Stimulated activated CD4-positive, alpha-beta T cell treated with anti-CD3 and anti-CD28 coated beads, Interleukin-4, amount 100 ng/mL, for 1 hour (primary cell): ENCODE measurements around the gene LRG1.

Source experiments
- DNase-seq: peaks from one replicate; pipeline ENCODE4 v3.0.0-alpha.2; 2020

LRG1 gene

DNA sequence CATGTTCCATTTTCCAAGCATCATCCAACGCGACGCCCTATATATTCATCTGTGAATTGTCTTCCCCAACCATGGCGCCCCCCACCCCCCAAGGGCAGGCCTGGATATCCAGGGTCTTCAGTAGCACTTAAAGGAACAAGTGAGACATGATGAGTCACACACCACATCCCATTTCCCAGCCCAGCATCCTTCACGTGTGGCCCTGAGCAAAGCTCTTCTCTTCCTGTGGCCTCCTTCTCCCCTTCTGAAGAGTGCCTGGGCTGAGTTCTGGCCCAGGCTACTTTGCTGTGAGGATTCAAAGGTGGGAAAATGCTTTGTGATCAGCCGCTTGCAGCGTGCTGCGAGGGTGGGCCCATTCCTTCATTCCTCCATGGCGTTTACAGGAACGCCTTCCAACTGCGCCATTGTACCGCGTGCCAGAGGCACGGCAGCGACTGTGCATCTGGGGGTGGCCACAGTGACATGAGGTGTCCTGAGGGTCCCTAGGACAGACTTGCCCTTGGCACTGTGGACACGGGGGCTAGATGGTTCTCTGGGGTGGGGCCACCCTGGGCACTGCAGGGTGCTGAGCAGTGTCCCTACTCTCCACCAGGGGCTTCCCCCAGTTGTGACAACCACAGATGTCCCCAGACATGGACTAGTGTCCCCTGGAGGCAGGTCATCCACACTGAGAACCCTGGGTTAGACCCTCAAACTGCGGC is 33.2 kb downstream of the LRG1 start:
- no peak for DNase-seq

DNA sequence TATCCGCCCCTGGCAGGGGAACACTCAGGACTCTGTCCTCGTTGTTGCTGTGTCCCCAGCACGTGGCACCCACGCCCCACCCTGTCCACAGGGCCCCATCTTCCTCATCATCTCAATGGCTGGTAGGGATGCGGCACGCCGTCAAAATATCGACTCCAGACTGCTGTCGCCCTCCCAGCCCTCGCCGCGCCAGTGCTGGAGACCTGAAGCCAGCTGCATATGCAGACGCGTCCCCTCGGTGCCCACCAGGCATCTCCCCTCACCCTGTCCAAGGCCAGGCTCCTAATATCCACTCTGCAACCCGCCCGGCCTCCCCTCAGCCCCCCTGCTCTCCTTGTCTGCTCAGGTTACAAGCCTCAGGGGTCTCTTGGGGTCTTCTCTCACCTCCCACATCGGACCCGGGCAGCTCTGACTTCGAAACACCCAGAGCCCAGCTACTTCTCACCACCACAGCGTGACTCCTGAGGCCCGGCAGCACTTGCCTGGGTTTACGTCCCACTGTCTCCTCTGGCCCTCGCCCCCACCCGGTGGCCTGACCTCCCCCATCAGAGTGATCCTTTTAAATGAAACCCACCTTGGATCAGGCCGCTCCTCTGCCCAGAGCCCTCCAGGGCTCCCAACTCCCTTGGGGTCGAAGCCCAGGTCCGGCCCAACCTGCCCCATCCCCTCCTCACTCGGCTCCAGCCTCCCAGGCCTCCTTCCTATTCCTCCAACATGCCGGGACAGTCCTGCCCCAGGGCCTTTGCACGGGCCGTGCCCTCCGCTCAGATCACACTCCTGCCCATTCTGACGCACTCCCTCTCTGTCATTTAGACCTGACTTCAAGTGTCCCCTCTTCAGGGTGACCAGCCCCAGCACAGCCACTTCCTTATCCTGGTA is 34.0 kb downstream of the LRG1 start:
- no peak for DNase-seq

DNA sequence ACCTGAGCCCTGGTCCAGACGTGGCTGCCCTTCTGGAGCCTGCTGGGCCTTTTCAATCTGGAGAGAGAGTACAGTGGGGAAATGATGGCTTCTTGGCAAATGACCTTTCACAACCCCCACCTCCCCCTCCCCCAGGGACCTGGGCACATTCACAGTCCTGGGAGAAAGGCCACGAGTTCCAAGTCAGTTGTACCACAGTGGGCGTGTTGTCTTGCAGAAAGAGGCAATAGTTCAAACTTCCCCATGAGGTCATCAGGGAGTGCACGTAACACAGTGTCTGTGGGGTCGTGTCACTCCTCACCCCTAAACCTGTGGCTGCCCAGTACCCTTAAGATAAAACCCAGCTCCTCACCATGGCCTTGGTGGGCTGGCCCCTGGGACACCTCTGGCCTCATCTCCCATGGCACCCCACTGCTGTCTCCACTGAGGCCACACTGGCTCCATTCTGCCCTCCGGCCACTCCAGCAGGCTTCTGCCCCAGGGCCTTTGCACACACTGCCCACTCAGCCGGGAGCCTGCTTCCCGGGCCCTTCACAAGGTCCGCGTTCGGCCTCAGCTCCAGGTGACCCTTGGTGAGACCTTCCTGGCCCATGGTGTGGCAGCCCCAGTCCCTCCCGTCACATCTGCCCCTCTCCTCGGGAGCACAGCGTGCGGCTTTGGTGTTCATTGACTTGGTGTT is 34.8 kb downstream of the LRG1 start:
- DNase-seq = no peak

DNA sequence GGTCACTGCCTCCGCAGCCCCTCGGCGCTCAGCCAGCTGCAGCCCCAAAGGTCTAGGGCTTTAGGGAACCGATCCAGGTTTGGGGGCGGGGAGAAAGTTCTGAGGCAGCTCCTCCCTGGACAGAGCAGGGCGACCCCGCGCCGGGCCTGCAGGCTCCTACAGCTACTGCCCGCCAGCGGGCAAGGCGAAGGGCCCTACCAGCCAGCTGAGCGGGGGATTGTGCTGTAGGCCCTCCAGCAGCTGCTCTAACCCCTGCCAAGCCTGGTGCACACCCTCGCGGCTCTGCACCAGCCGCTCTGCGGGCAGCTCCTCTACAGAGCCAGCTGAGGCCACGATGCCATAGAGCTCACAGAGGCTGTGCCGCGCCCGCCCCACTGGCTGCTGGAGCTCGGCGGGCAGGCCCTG is 35.5 kb downstream of the LRG1 start:
- DNase-seq = no peak

GRCh38 chr19:4503825-4504170 is 36.0 kb downstream of the LRG1 start:
- no peak for DNase-seq

- no peak for DNase-seq
These were observed 36.6 kb downstream of the LRG1 start for GRCh38 chr19:4503132-4503824.

DNA sequence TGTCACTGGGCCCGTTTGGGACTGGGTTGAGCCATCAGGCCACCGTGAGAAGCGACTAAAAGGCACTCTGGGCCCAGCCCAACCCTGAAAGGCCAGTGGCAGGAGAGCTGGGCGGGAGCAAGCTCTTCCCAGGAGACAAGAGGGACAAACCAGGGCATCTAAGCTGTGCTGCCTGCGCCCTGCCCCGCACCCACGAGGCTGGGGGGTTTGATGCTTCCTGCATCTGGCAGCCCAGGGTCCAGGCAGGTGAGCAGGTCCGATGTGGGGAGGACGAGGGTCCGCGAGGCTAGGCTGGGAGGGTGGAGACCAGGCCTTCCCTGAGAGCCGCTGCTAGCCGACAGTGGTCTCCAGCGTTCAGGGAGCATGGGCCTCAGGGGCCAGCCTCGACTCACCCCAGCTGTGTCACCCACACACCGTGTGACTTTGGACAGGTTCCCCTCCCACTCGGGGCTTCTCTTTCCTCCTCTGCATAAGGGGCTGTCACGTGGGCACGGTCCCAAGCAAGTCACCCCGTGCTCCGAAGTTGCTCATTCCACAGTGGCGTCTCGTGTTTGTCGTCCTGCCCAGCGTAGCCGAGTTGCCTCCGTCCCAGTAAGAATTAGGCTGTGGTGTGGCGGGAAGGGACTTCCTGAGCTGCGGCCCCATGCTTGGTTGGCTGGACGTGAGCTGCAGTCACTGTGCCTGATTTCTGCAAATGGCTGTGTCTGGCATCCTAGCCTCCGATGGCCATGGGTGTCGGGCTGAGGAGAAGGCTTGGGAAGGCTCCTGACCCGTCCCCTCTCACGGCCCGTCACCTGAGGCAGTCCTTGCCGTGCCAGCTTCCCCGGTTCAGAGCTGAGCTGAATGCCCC is 37.3 kb downstream of the LRG1 start:
- no peak for DNase-seq

DNA sequence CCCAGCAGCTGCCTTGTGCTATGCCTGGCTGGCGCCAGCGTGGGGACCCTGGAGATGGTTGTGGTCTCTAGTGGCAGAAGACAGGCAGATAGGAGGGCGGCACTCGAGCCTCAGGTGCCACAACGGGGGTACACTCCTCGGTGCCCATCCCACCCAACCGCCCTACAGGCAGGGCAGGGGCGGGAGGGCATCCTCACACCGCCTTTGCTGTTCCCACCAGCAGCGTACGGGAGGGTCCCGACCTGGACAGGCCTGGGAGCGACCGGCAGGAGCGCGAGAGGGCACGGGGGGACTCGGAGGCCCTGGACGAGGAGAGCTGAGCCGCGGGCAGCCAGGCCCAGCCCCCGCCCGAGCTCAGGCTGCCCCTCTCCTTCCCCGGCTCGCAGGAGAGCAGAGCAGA is 38.1 kb downstream of the LRG1 start:
- DNase-seq = no peak

GRCh38 chr19:4500841-4501591 is 38.8 kb downstream of the LRG1 start:
- DNase-seq = no peak

GRCh38 chr19:4499855-4500254 is 40.0 kb downstream of the LRG1 start:
- no peak for DNase-seq

DNA sequence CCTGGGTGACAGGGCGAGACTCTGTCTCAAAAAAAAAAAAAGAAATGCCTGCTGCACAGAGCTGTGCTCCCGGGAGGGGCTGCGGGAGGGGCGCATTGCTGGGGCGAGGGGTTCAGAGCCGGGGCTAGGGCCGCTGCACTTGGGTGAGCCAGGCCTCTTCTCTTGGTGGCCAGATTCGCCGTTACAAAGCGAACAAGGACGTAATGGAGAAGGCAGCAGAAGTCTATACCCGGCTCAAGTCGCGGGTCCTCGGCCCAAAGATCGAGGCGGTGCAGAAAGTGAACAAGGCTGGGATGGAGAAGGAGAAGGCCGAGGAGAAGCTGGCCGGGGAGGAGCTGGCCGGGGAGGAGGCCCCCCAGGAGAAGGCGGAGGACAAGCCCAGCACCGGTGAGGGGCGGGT is 40.5 kb downstream of the LRG1 start:
- DNase-seq = no peak

DNA sequence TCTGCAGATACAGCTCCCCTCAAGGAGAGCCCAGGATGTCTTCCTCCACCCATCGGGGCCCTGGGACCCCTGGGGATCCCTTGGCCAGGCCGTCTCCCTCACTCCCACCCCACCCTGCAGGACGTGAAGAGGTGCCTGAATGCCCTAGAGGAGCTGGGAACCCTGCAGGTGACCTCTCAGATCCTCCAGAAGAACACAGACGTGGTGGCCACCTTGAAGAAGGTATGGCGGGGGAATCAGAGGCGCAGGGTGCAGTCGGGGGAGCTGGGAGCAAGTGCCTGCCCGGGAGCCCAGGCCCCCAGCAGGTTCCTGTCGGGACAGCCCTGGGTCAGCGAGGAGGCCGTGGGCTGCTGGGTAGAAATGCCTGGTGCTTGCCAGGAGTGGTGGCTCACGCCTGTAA is 41.1 kb downstream of the LRG1 start:
- no peak for DNase-seq

DNA sequence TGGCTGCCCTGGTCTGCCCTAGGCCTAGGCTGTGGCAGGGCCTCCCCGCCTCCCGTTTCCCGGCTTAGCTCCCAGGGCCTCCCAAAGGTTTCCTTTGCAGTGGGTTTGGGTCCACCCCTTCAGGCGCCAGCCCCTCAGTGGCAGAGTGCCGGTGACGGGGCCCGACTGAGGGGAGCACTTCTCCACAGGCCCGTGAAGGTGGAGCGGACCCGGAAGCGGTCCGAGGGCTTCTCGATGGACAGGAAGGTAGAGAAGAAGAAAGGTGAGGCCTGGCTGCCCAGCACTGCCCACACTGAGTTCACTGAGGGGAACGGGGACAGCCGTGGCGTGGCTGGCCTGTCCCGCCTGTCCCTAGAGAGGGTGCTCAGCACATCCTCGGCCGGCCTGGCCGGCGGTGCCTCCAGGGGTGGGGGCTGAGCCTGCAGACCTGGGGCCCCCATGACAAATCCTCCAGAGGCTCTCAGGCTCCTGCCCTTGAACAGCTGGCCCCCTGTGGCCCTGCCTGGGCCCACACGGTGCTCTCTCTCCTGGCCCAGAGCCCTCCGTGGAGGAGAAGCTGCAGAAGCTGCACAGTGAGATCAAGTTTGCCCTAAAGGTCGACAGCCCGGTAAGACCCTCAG is 42.0 kb downstream of the LRG1 start:
- no peak for DNase-seq

GRCh38 chr19:4496304-4496703 is 43.5 kb downstream of the LRG1 start:
- DNase-seq = no peak

GRCh38 chr19:4495471-4495870 is 44.4 kb downstream of the LRG1 start:
- DNase-seq = no peak

GRCh38 chr19:4494691-4495064 is 45.2 kb downstream of the LRG1 start:
- no peak for DNase-seq

GRCh38 chr19:4493929-4494690 is 45.7 kb downstream of the LRG1 start:
- DNase-seq = no peak

DNA sequence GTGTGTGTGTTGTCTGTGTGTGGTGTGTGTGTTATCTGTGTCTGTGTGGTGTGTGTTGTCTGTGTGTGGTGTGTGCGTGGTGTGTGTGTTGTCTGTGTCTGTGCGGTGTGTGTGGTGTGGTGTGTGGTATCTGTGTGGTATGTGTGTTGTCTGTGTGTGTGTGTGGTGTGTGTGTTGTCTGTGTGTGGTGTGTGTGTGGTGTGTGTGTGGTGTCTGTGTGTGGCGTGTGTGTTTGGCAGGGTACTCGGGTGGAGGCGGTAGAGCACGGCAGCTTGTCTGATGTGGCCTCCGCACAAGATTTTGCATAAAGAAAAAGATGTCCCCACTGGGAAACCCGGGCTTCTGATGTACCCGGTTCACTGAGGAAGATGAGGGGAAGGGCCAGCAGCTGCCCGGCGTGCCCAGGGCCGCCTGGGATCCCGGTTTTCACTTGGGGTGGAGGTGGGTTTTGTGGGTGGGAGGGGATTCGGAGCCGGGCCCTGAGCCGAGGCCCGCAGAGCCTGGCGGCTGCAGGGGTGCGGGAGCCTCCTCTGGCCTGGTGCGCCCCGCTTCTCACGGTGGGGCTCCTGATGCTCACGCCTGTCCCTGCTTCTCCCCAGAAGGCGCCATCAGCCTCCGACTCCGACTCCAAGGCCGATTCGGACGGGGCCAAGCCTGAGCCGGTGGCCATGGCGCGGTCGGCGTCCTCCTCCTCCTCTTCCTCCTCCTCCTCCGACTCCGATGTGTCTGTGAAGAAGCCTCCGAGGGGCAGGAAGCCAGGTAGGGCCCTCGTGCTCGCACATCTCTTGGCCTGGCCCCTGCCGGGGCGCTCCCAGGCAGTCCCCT is 46.5 kb downstream of the LRG1 start:
- no peak for DNase-seq

DNA sequence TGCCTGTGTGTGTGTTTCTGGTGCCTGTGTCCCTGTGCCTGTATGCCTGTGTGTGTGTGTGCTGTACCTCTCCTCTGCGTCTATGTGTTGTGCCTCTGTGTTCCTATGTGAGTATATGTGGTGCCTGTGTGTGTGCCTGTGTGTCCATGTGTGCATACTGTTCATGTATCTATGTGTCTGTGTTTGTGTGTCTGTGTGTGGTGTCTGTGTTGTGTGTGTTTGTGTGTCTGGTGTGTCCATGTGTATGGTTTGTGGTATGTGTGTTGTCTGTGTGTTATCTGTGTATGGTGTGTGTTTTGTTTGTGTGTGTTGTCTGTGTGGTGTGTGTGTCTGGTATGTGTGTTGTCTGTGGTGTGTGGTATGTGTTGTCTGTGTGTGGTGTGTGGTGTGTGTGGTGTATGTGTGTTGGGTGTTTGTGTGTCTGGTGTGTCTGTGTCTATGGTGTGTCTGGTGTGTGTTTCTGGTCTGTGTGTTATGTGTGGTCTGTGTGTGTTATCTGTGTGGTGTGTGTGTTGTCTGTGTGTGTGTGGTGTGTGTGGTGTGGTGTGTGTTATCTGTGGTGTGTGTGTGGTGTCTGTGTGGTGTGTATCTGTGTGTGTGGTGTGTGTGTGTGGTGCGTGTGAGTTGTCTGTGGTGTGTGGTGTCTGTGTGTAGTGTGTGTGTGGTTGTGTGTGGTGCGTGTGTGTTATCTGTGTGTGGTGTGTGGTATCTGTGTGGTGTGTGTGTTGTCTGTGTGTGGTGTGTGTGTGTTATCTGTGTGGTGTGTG is 47.3 kb downstream of the LRG1 start:
- no peak for DNase-seq
